Hematopoietic multipotent progenitor cell (in vitro differentiated cells): ENCODE data around the gene CYP2W1. TPM values are rescaled to one million over a fixed set of nuclear protein-coding genes. Genes with fewer than 3 reads are reported as not detected.
"Not testable (repeated sequence)": the region's sequence is repeated elsewhere in the genome, so short reads cannot be mapped to it uniquely, and the experiment has no call there.

Experiments used
- DNase-seq, 3 donors: peaks; one replicate each; pipeline ENCODE4 v3.0.0-alpha.2; 2011 to 2015; ENCODE audit warnings: low read depth in 2 of 3, low spot score in 2 of 3
- total RNA-seq: library from RNA; depleted of rRNA; stranded (reverse); fragments of >200 nt; gene quantifications from one replicate; pipeline ENCODE4 v1.2.3, GENCODE V29; 2012

Gene CYP2W1
- total RNA-seq, 1 donor: not detected

GRCh38 chr7:994592-995308, 11.8 kb downstream of the CYP2W1 start:
- no peak for DNase-seq

- no peak for DNase-seq
Observed at GRCh38 chr7:995571-995970, 12.6 kb downstream of the CYP2W1 start.

GRCh38 chr7:996079-996872, 13.3 kb downstream of the CYP2W1 start:
- DNase-seq: no peak

GRCh38 chr7:997404-998395, 14.7 kb downstream of the CYP2W1 start:
- no peak for DNase-seq

GRCh38 chr7:999149-999879, 16.3 kb downstream of the CYP2W1 start:
- no peak for DNase-seq

GRCh38 chr7:999941-1000935, 17.3 kb downstream of the CYP2W1 start:
- no peak for DNase-seq

- not testable (repeated sequence) for DNase-seq
Observed at GRCh38 chr7:1001069-1001770, 18.2 kb downstream of the CYP2W1 start.

- DNase-seq: not testable (repeated sequence)
Observed at GRCh38 chr7:1002026-1002425, 19.0 kb downstream of the CYP2W1 start.

- not testable (repeated sequence) for DNase-seq
Observed at GRCh38 chr7:1002445-1002844, 19.5 kb downstream of the CYP2W1 start.

GRCh38 chr7:1004018-1004852, 21.3 kb downstream of the CYP2W1 start:
- no peak for DNase-seq

GRCh38 chr7:1005303-1005702, 22.3 kb downstream of the CYP2W1 start:
- DNase-seq: no peak

GRCh38 chr7:1007901-1008300, 24.9 kb downstream of the CYP2W1 start:
- DNase-seq: no peak

GRCh38 chr7:1008733-1009363, 25.9 kb downstream of the CYP2W1 start:
- DNase-seq: no peak

GRCh38 chr7:1009747-1010146, 26.8 kb downstream of the CYP2W1 start:
- no peak for DNase-seq

- no peak for DNase-seq
Observed at GRCh38 chr7:1010226-1010625, 27.2 kb downstream of the CYP2W1 start.

GRCh38 chr7:1011297-1012003, 28.5 kb downstream of the CYP2W1 start:
- no peak for DNase-seq
